ENCODE data around the gene POU3F1.

The POU3F1 gene

DNA sequence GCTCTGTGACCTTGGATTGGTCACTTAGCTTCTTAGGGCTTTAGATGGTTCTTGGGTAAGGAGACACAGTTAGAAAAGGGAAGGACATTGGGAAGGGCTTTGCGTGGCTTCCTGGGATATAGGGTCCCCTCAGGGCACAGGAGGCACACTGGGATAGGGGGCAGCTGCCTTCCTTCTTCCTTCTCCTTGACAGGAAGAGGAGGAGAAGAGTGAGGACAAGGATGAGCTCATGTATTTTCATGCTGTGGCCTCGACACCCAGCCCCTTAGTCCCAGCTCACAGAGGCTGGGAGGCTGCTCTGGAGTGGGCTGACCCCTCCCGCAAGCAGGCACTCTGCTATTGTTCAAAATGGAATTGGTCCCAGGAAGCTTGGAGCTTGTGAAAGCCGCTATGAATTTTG is 45.7 kb upstream of the POU3F1 start:
- Histone ChIP-seq H2AFZ (ENCODE audit: low read depth, low read length) (no peak overlapping the region), H4K8ac (ENCODE audit: low read length) (no peak overlapping the region), H2BK15ac (ENCODE audit: low read depth, poor library complexity, severe bottlenecking) (no peak overlapping the region), H3K9ac (ENCODE audit: low read length) (no peak overlapping the region), H3K27ac (ENCODE audit: low read length, poor library complexity, severe bottlenecking) (no peak overlapping the region), H3K23ac (ENCODE audit: low read length in 2 of 2) (peak overlapping the region in 1 of 2 experiments; percentile 65), H3K4me2 (ENCODE audit: low read length, poor library complexity, severe bottlenecking) (no peak overlapping the region), H4K91ac (ENCODE audit: low read length) (no peak overlapping the region), H2BK5ac (ENCODE audit: low read depth, low read length, poor library complexity, severe bottlenecking) (no peak overlapping the region), H2BK120ac (ENCODE audit: low read depth, low read length) (no peak overlapping the region), H3K4ac (ENCODE audit: low read depth in 1 of 2, low read length in 2 of 2) (no peak overlapping the region), H2AK5ac (ENCODE audit: low read length, severe bottlenecking) (no peak overlapping the region), H3K9me3 (ENCODE audit: control insufficient read depth, low read length) (no peaks in the 10 kb centered on the region), H3K4me1 (ENCODE audit: control insufficient read depth, insufficient read depth, low read depth, low read length) (peaks cover 2% of the 10 kb centered on the region), H3K14ac (ENCODE audit: low read length in 2 of 2) (no peak overlapping the region), H3K36me3 (ENCODE audit: control insufficient read depth in 1 of 2, insufficient read depth in 2 of 2, low read depth in 1 of 2, low read length in 2 of 2) (no peaks in the 10 kb centered on the region), H3K79me1 (replicated peaks; ENCODE audit: low read length, poor library complexity, severe bottlenecking) (no peaks in the 10 kb centered on the region), H2BK12ac (ENCODE audit: low read length in 2 of 2) (no peak overlapping the region), H3K4me3 (ENCODE audit: insufficient read depth in 1 of 2, low read depth in 1 of 2, low read length in 2 of 2) (no peak overlapping the region), H3K18ac (ENCODE audit: low read depth in 1 of 2, low read length in 2 of 2) (no peak overlapping the region), H3K27me3 (ENCODE audit: control insufficient read depth in 1 of 2, insufficient read depth in 1 of 2, low read length in 2 of 2) (peaks cover 47 to 82% of the 10 kb centered on the region in 2 experiments)
- DNase-seq: no peak
- 62% methylated on average over 4 of the region's 4 CpGs for WGBS

DNA sequence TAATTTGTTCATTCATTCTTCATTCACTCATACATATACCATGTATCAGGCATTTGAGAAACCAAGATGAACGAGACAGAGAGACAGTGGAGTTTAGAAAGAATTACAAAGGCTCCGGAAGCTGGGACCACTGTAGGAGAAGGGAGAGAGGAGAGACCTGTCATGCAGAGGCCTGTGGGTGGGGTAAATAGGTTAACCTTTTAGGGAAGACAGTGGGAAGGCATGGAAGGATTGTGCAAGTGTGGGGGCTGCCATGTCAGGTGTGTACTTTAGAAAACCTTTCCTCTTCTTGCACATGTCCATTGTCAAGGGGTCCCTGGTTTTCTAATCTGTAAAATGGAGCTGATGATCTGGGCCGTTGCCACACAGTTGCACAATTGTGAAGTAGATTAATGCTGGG is 44.2 kb upstream of the POU3F1 start:
- Histone ChIP-seq H3K4me1 (ENCODE audit: control insufficient read depth, insufficient read depth, low read depth, low read length) (peaks cover 5% of the 10 kb centered on the region), H3K27ac (ENCODE audit: low read length, poor library complexity, severe bottlenecking) (no peak overlapping the region), H2BK120ac (ENCODE audit: low read depth, low read length) (no peak overlapping the region), H3K4ac (ENCODE audit: low read depth in 1 of 2, low read length in 2 of 2) (no peak overlapping the region), H2AK5ac (ENCODE audit: low read length, severe bottlenecking) (no peak overlapping the region), H3K36me3 (ENCODE audit: control insufficient read depth in 1 of 2, insufficient read depth in 2 of 2, low read depth in 1 of 2, low read length in 2 of 2) (no peaks in the 10 kb centered on the region), H3K79me1 (replicated peaks; ENCODE audit: low read length, poor library complexity, severe bottlenecking) (no peaks in the 10 kb centered on the region), H3K14ac (ENCODE audit: low read length in 2 of 2) (no peak overlapping the region), H4K91ac (ENCODE audit: low read length) (no peak overlapping the region), H2BK5ac (ENCODE audit: low read depth, low read length, poor library complexity, severe bottlenecking) (no peak overlapping the region), H3K23ac (ENCODE audit: low read length in 2 of 2) (no peak overlapping the region), H4K8ac (ENCODE audit: low read length) (no peak overlapping the region), H3K18ac (ENCODE audit: low read depth in 1 of 2, low read length in 2 of 2) (no peak overlapping the region), H3K9me3 (ENCODE audit: control insufficient read depth, low read length) (no peaks in the 10 kb centered on the region), H2BK15ac (ENCODE audit: low read depth, poor library complexity, severe bottlenecking) (no peak overlapping the region), H3K4me2 (ENCODE audit: low read length, poor library complexity, severe bottlenecking) (no peak overlapping the region), H3K27me3 (ENCODE audit: control insufficient read depth in 1 of 2, insufficient read depth in 1 of 2, low read length in 2 of 2) (peaks cover 59 to 83% of the 10 kb centered on the region in 2 experiments), H3K9ac (ENCODE audit: low read length) (no peak overlapping the region), H2BK12ac (ENCODE audit: low read length in 2 of 2) (no peak overlapping the region), H3K4me3 (ENCODE audit: insufficient read depth in 1 of 2, low read depth in 1 of 2, low read length in 2 of 2) (no peak overlapping the region), H2AFZ (ENCODE audit: low read depth, low read length) (no peak overlapping the region)
- WGBS: 75% methylated on average over 3 of the region's 3 CpGs
- DNase-seq: no peak

DNA sequence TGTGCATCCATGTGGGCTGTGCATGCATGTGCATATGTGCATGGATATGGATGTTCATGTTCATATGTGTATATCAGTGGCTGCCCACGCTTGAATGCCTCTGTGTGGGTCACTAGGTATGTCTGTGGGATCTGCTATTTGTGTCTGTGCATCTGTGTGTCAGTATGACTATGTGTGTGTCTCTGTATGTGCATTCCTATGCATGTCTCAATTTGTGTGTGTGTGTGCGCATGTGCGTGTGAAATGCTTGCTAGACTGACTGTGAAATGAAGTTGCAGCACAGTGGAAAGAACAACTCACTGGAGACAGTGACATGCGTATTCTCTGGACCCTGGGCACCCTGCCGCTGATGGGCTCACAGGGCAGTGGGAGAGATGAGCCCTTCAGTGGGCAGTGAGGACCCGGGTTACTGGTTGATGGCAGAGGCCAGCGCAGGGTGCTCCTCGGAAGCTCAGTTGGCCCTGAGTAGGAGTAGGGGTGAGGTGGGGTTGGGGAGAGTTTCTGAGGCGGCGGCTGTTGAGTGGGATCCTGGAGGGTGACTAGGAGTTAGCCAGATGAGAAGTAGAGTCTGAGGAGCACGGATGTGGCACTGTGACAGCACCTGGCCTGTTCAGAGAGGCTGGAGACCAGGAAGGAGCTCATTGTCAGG is 43.2 kb upstream of the POU3F1 start:
- H2BK5ac ChIP-seq (ENCODE audit: low read depth, low read length, poor library complexity, severe bottlenecking): no peak overlapping the region
- H2BK15ac ChIP-seq (ENCODE audit: low read depth, poor library complexity, severe bottlenecking): no peak overlapping the region
- H2AK5ac ChIP-seq (ENCODE audit: low read length, severe bottlenecking): no peak overlapping the region
- no peak overlapping the region for H4K8ac ChIP-seq (ENCODE audit: low read length)
- H3K36me3 ChIP-seq (ENCODE audit: control insufficient read depth in 1 of 2, insufficient read depth in 2 of 2, low read depth in 1 of 2, low read length in 2 of 2): no peaks in the 10 kb centered on the region
- H3K4me1 ChIP-seq (ENCODE audit: control insufficient read depth, insufficient read depth, low read depth, low read length): peaks cover 6% of the 10 kb centered on the region
- H3K27ac ChIP-seq (ENCODE audit: low read length, poor library complexity, severe bottlenecking): no peak overlapping the region
- H3K23ac ChIP-seq (ENCODE audit: low read length in 2 of 2): no peak overlapping the region
- DNase-seq: no peak
- no peak overlapping the region for H3K4ac ChIP-seq (ENCODE audit: low read depth in 1 of 2, low read length in 2 of 2)
- H3K14ac ChIP-seq (ENCODE audit: low read length in 2 of 2): peak overlapping the region in 1 of 2 experiments; percentile 16
- no peaks in the 10 kb centered on the region for H3K79me1 ChIP-seq (replicated peaks; ENCODE audit: low read length, poor library complexity, severe bottlenecking)
- no peak overlapping the region for H3K18ac ChIP-seq (ENCODE audit: low read depth in 1 of 2, low read length in 2 of 2)
- no peak overlapping the region for H3K4me3 ChIP-seq (ENCODE audit: insufficient read depth in 1 of 2, low read depth in 1 of 2, low read length in 2 of 2)
- H2BK12ac ChIP-seq (ENCODE audit: low read length in 2 of 2): no peak overlapping the region
- H3K27me3 ChIP-seq (ENCODE audit: control insufficient read depth in 1 of 2, insufficient read depth in 1 of 2, low read length in 2 of 2): peaks cover 66 to 79% of the 10 kb centered on the region in 2 experiments
- WGBS: 81% methylated on average over 11 of the region's 11 CpGs
- no peak overlapping the region for H3K4me2 ChIP-seq (ENCODE audit: low read length, poor library complexity, severe bottlenecking)
- no peak overlapping the region for H2BK120ac ChIP-seq (ENCODE audit: low read depth, low read length)
- H4K91ac ChIP-seq (ENCODE audit: low read length): no peak overlapping the region
- no peaks in the 10 kb centered on the region for H3K9me3 ChIP-seq (ENCODE audit: control insufficient read depth, low read length)
- no peak overlapping the region for H3K9ac ChIP-seq (ENCODE audit: low read length)
- no peak overlapping the region for H2AFZ ChIP-seq (ENCODE audit: low read depth, low read length)

DNA sequence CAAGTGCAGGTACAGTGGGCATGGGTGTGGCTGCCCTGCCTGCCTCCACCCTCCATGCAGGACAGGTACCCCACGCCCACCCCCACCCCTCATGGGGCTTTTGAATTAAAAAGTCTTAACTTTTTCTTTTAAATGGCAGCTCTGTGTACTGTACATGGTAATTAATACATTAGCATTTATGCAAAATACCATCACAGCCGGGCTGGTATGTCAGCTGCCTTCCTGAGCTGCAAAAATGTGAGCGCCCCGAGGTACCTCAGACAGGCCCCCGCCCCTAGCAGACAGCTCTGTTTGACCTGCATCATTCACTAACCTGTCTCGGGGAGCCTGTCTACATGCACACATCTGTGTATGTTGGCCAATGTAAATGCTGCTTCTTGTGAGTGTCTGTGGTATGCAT is 42.2 kb upstream of the POU3F1 start:
- Histone ChIP-seq H2BK5ac (ENCODE audit: low read depth, low read length, poor library complexity, severe bottlenecking) (no peak overlapping the region), H3K9me3 (ENCODE audit: control insufficient read depth, low read length) (no peaks in the 10 kb centered on the region)

More for the DNA sequence above, 42.2 kb upstream of the POU3F1 start:
- Histone ChIP-seq H3K14ac (ENCODE audit: low read length in 2 of 2) (peak overlapping the region in 1 of 2 experiments; percentile 66), H3K79me1 (replicated peaks; ENCODE audit: low read length, poor library complexity, severe bottlenecking) (no peaks in the 10 kb centered on the region), H3K23ac (ENCODE audit: low read length in 2 of 2) (no peak overlapping the region), H3K4me3 (ENCODE audit: insufficient read depth in 1 of 2, low read depth in 1 of 2, low read length in 2 of 2) (no peak overlapping the region), H2BK15ac (ENCODE audit: low read depth, poor library complexity, severe bottlenecking) (no peak overlapping the region), H4K91ac (ENCODE audit: low read length) (no peak overlapping the region), H3K36me3 (ENCODE audit: control insufficient read depth in 1 of 2, insufficient read depth in 2 of 2, low read depth in 1 of 2, low read length in 2 of 2) (no peaks in the 10 kb centered on the region), H3K4me2 (ENCODE audit: low read length, poor library complexity, severe bottlenecking) (no peak overlapping the region), H4K8ac (ENCODE audit: low read length) (no peak overlapping the region), H3K27me3 (ENCODE audit: control insufficient read depth in 1 of 2, insufficient read depth in 1 of 2, low read length in 2 of 2) (peaks cover 73 to 75% of the 10 kb centered on the region in 2 experiments), H2AK5ac (ENCODE audit: low read length, severe bottlenecking) (no peak overlapping the region), H3K27ac (ENCODE audit: low read length, poor library complexity, severe bottlenecking) (no peak overlapping the region), H2BK120ac (ENCODE audit: low read depth, low read length) (no peak overlapping the region), H2BK12ac (ENCODE audit: low read length in 2 of 2) (no peak overlapping the region), H3K9ac (ENCODE audit: low read length) (no peak overlapping the region), H3K4ac (ENCODE audit: low read depth in 1 of 2, low read length in 2 of 2) (no peak overlapping the region), H2AFZ (ENCODE audit: low read depth, low read length) (no peak overlapping the region), H3K18ac (ENCODE audit: low read depth in 1 of 2, low read length in 2 of 2) (no peak overlapping the region), H3K4me1 (ENCODE audit: control insufficient read depth, insufficient read depth, low read depth, low read length) (peaks cover 6% of the 10 kb centered on the region)
- DNase-seq: no peak
- 77% methylated on average over 5 of the region's 6 CpGs for WGBS

All from mesenchymal stem cell (in vitro differentiated cells and primary cell).